IMR-90 (cell line): ENCODE results near the gene ADAM33. TPM values are rescaled to one million over a fixed set of nuclear protein-coding genes. Genes with fewer than 3 reads are reported as not detected.

Experiments used
- ATAC-seq: fragments of 200-7000 bp; cut with Tn5 transposase; 2 replicates; pipeline ENCODE4 v1.9.1; 2020; ENCODE audit warnings: low read depth, mild to moderate bottlenecking, moderate library complexity
- BruUV-seq: library from RNA; stranded (reverse); fragments of 400-500 nt; replicated peaks from 2 replicates; lab custom pipeline; 2021; lab: Mats Ljungman, UMichigan
- CTCF ChIA-PET: fragments of 300-600 bp; formaldehyde crosslinking; extraction: SDS; loops from one replicate; lab custom pipeline; 2021; ENCODE audit warnings: antibody characterized with exemption; lab: Yijun Ruan, JAX
- POLR2A ChIA-PET: fragments of 300-600 bp; sonication (Branson Sonifier 250); formaldehyde crosslinking; loops from one replicate; lab custom pipeline; 2022; ENCODE audit warnings: antibody characterized with exemption; ENCODE audit not compliant: unreplicated experiment; lab: Charles Lee
- DNase-seq: peaks from one replicate; pipeline ENCODE4 v3.0.0; 2013
- H2AFZ ChIP-seq: replicated peaks from 2 replicates; pipeline ENCODE3; 2013; ENCODE audit warnings: low read length, mild to moderate bottlenecking; ENCODE audit not compliant: poor library complexity
- H2AK5ac ChIP-seq: 2 replicates; pipeline ENCODE4 v1.6.1; 2013; ENCODE audit warnings: low read depth, low read length, inconsistent platforms
- H2AK9ac ChIP-seq: replicated peaks from 2 replicates; pipeline ENCODE3; 2013; ENCODE audit warnings: mild to moderate bottlenecking, low read depth, low read length, moderate library complexity; ENCODE audit not compliant: poor library complexity
- H2BK120ac ChIP-seq: 2 replicates; pipeline ENCODE4 v1.6.1; 2013; ENCODE audit warnings: low read depth, low read length, inconsistent platforms
- H2BK15ac ChIP-seq: 3 replicates; pipeline ENCODE4 v1.6.1; 2013; ENCODE audit warnings: low read depth, low read length, inconsistent platforms
- H2BK20ac ChIP-seq: 2 replicates; pipeline ENCODE4 v1.6.1; 2013; ENCODE audit warnings: low read depth, mild to moderate bottlenecking, inconsistent platforms, low read length, moderate library complexity
- H2BK5ac ChIP-seq: 2 replicates; pipeline ENCODE4 v1.6.1; 2013; ENCODE audit warnings: mild to moderate bottlenecking, low read depth, low read length, inconsistent platforms; ENCODE audit not compliant: poor library complexity, severe bottlenecking
- H3K14ac ChIP-seq: replicated peaks from 2 replicates; pipeline ENCODE4 v1.6.1; 2013; ENCODE audit warnings: low read depth, low read length, inconsistent platforms
- H3K18ac ChIP-seq: 2 replicates; pipeline ENCODE4 v1.6.1; 2013; ENCODE audit warnings: low read depth, low read length, control low read depth
- H3K23ac ChIP-seq: 2 replicates; pipeline ENCODE4 v1.6.1; 2013; ENCODE audit warnings: low read depth, low read length, inconsistent platforms
- H3K27ac ChIP-seq: 2 replicates; pipeline ENCODE4 v1.5.1; 2013; ENCODE audit warnings: mild to moderate bottlenecking, control low read depth, low read length; ENCODE audit not compliant: insufficient read depth
- H3K27me3 ChIP-seq: 2 replicates; pipeline ENCODE4 v1.6.1; 2013; ENCODE audit warnings: low read length; ENCODE audit not compliant: control insufficient read depth, insufficient read depth
- H3K36me3 ChIP-seq: 2 replicates; pipeline ENCODE4 v1.6.1; 2013; ENCODE audit warnings: low read length, mixed read lengths; ENCODE audit not compliant: control insufficient read depth, insufficient read depth
- H3K4ac ChIP-seq: 2 replicates; pipeline ENCODE4 v1.6.1; 2013; ENCODE audit warnings: low read depth, low read length, inconsistent platforms
- H3K4me1 ChIP-seq: 2 replicates; pipeline ENCODE4 v1.6.1; 2013; ENCODE audit warnings: low read length, mixed read lengths; ENCODE audit not compliant: control insufficient read depth, insufficient read depth
- H3K4me2 ChIP-seq: 2 replicates; pipeline ENCODE4 v1.6.1; 2013; ENCODE audit warnings: low read depth, mild to moderate bottlenecking, control low read depth, low read length, moderate library complexity
- H3K4me3 ChIP-seq: 2 replicates; pipeline ENCODE4 v1.5.1; 2013; ENCODE audit warnings: low read depth, mild to moderate bottlenecking, control low read depth, low read length, moderate library complexity; ENCODE audit not compliant: insufficient read depth
- H3K56ac ChIP-seq: 2 replicates; pipeline ENCODE4 v1.6.1; 2013; ENCODE audit warnings: low read length, inconsistent platforms; ENCODE audit not compliant: insufficient read depth; ENCODE audit errors: extremely low read depth
- H3K79me1 ChIP-seq, 2 experiments: 2 replicates each; pipeline ENCODE4 v1.6.1; 2013; ENCODE audit warnings: low read length in 2 of 2, inconsistent platforms in 1 of 2, low read depth in 1 of 2
- H3K9ac ChIP-seq: 2 replicates; pipeline ENCODE4 v1.6.1; 2013; ENCODE audit warnings: low read depth, low read length, control low read depth
- H3K9me1 ChIP-seq: 2 replicates; pipeline ENCODE4 v1.6.1; 2013; ENCODE audit warnings: low read length, inconsistent platforms; ENCODE audit not compliant: insufficient read depth
- H3K9me3 ChIP-seq: 2 replicates; pipeline ENCODE4 v1.6.1; 2013; ENCODE audit warnings: low read length; ENCODE audit not compliant: control insufficient read depth, insufficient read depth
- H4K20me1 ChIP-seq: 2 replicates; pipeline ENCODE4 v1.6.1; 2013; ENCODE audit warnings: low read length, inconsistent platforms; ENCODE audit not compliant: insufficient read depth
- H4K5ac ChIP-seq: 2 replicates; pipeline ENCODE4 v1.6.1; 2013; ENCODE audit warnings: mild to moderate bottlenecking, low read depth, low read length, control low read depth
- H4K8ac ChIP-seq, 2 experiments: 2 replicates each; pipeline ENCODE4 v1.6.1; 2013; ENCODE audit warnings: low read depth in 2 of 2, low read length in 2 of 2, control low read depth in 1 of 2, inconsistent platforms in 1 of 2
- H4K91ac ChIP-seq: 2 replicates; pipeline ENCODE4 v1.6.1; 2013; ENCODE audit warnings: low read depth, low read length, inconsistent platforms; ENCODE audit not compliant: insufficient read depth
- CEBPB ChIP-seq: IDR thresholded peaks from 2 replicates; pipeline ENCODE4 v1.6.1; 2012; ENCODE audit warnings: low read depth, low read length, improper control_type of control experiment
- CHD1 ChIP-seq: IDR thresholded peaks from 2 replicates; pipeline ENCODE4 v1.6.1; 2012; ENCODE audit warnings: low read depth, low read length, improper control_type of control experiment
- CTCF ChIP-seq: conservative IDR thresholded peaks from 2 replicates; pipeline ENCODE4 v1.5.1; 2012; ENCODE audit warnings: mild to moderate bottlenecking, low read depth, low read length, improper control_type of control experiment
- ELK1 ChIP-seq: fragments of 150-350 bp; IDR thresholded peaks from 2 replicates; pipeline ENCODE4 v1.6.1; 2016; ENCODE audit warnings: low read depth, mild to moderate bottlenecking, low read length, moderate library complexity, borderline replicate concordance
- FOS ChIP-seq: fragments of 150-350 bp; IDR thresholded peaks from 2 replicates; pipeline ENCODE4 v1.6.1; 2016; ENCODE audit warnings: low read depth, low read length
- MAFK ChIP-seq: IDR thresholded peaks from 2 replicates; pipeline ENCODE4 v1.6.1; 2012; ENCODE audit warnings: low read depth, low read length, improper control_type of control experiment
- NFE2L2 ChIP-seq: fragments of 150-350 bp; IDR thresholded peaks from 2 replicates; pipeline ENCODE4 v1.6.1; 2016; ENCODE audit warnings: low read depth, mild to moderate bottlenecking, low read length
- POLR2A ChIP-seq: IDR thresholded peaks from 2 replicates; pipeline ENCODE4 v1.6.1; 2012; ENCODE audit warnings: mild to moderate bottlenecking, low read depth, low read length
- RAD21 ChIP-seq: IDR thresholded peaks from 2 replicates; pipeline ENCODE4 v1.6.1; 2012; ENCODE audit warnings: low read length, improper control_type of control experiment
- WGBS, 2 experiments: methylation state at CpG; one replicate each; pipeline versions ENCODE4 v1.1.5 to v1.1.7; 2013; ENCODE audit warnings: missing lambda C conversion rate in 2 of 2; ENCODE audit not compliant: insufficient read length in 1 of 2; ENCODE audit errors: extremely low coverage in 2 of 2; 5-methylcytosine and 5-hydroxymethylcytosine counted together
- dilution Hi-C: fragments of 300-500 bp; cut with HindIII; formaldehyde crosslinking; loops from one replicate; pipeline ENCODE4 v1.14.3; 2018; ENCODE audit warnings: low sequenced_read_pairs; ENCODE audit not compliant: unreplicated experiment
- in situ Hi-C: fragments of 300-500 bp; cut with MboI; formaldehyde crosslinking; loops from 3 replicates; pipeline ENCODE4 v1.14.3; 2019; ENCODE audit warnings: low sequenced_read_pairs, inconsistent platforms, mixed read lengths
- intact Hi-C: fragments of 100-400 bp; cut with micrococcal nuclease; formaldehyde crosslinking; loops from 2 replicates; pipeline ENCODE4 v1.10.0; 2022
- polyA plus RNA-seq, 3 experiments: library from polyadenylated mRNA; depleted of rRNA; stranded (reverse); fragments of >200 nt; gene quantifications; 2 replicates each; pipeline ENCODE4 v1.2.3, GENCODE V29; 2012; ENCODE audit warnings: low replicate concordance in 1 of 3
- total RNA-seq: library from RNA; depleted of rRNA; stranded (reverse); fragments of >200 nt; gene quantifications from 2 replicates; pipeline ENCODE4 v1.2.3, GENCODE V29; 2012

ADAM33 gene
- total and polyA plus RNA-seq, 2 of the 4 experiments (the other 2 are of a cell fraction) = 0.18 to 1.7 TPM

GRCh38 chr20:3670511-3670910, 11.3 kb downstream of the ADAM33 start:
- POLR2A ChIA-PET = no interaction called here
- Histone ChIP-seq H4K5ac (no peak overlapping the region), H3K56ac (no peak overlapping the region), H3K4ac (no peak overlapping the region), H3K27me3 (peaks cover 50% of the 10 kb centered on the region), H2AK5ac (no peak overlapping the region), H3K9me3 (no peaks in the 10 kb centered on the region), H2BK20ac (no peak overlapping the region), H3K9ac (no peak overlapping the region), H3K36me3 (no peaks in the 10 kb centered on the region), H3K14ac (no peak overlapping the region), H4K20me1 (no peaks in the 10 kb centered on the region), H4K8ac (no peak overlapping the region), H3K18ac (no peak overlapping the region), H2BK120ac (no peak overlapping the region), H3K4me2 (no peak overlapping the region), H3K9me1 (no peaks in the 10 kb centered on the region), H2AK9ac (no peak overlapping the region), H2AFZ (peak overlapping the region; percentile 51), H3K79me1 (no peaks in the 10 kb centered on the region), H3K4me3 (no peak overlapping the region), H3K4me1 (0 out of 2 replicates have a peak, but pooled peaks cover 3% of the 10 kb centered on the region), H3K27ac (no peak overlapping the region), H2BK5ac (no peak overlapping the region), H4K91ac (no peak overlapping the region), H3K23ac (no peak overlapping the region), H2BK15ac (no peak overlapping the region)
- 0% methylated on average over 3 of the region's 6 CpGs; no CpG with 5 or more reads in 1 of the 2 experiments for WGBS, 2 experiments
- no peak for TF ChIP-seq POLR2A
- no peak for TF ChIP-seq MAFK
- no peak for TF ChIP-seq ELK1
- TF ChIP-seq CTCF = peak; percentile 23; the same call in 1 of the 2 replicates
- peak; percentile 15; the same call in 1 of the 2 replicates for TF ChIP-seq RAD21
- no peak for TF ChIP-seq NFE2L2
- TF ChIP-seq FOS = no peak
- TF ChIP-seq CEBPB = no peak
- TF ChIP-seq CHD1 = no peak
- CTCF ChIA-PET = interaction anchor here (0.8 kb wide), 1 partner anchor 98 kb away, joined by 3 read pairs; no protein-coding TSS in a partner anchor
- BruUV-seq = no TSS peak
- in situ Hi-C loops (no loop called here), intact Hi-C loops (loop anchor here (10.0 kb wide), 1 partner anchor 414 kb away; no protein-coding TSS in a partner anchor), dilution Hi-C loops (no loop called here)
- DNase-seq (peak; percentile 19), ATAC-seq (peak; percentile 56)
